ENCODE measurements around the gene NUP93.

DNA sequence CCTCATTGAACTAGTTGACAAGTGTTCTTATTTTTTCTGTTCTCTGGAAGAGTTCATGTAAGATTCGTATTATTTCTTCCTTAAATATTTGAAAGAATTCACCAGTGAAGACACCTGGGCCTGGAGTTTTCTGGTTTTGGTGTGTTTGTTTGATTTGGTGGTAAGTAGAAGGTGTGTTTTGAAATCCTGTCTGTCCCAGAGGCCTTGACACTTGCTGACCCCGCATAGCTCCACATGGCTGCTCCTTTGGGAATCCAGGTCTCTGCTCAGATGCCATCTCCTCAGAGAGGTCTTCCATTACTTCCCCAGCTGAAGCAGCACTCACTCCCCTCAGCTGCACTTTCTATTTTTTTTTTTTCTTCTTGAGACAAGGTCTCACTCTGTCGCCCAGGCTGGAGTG, 5.7 kb upstream of the NUP93 start:
- TF ChIP-seq, protein P1, sequence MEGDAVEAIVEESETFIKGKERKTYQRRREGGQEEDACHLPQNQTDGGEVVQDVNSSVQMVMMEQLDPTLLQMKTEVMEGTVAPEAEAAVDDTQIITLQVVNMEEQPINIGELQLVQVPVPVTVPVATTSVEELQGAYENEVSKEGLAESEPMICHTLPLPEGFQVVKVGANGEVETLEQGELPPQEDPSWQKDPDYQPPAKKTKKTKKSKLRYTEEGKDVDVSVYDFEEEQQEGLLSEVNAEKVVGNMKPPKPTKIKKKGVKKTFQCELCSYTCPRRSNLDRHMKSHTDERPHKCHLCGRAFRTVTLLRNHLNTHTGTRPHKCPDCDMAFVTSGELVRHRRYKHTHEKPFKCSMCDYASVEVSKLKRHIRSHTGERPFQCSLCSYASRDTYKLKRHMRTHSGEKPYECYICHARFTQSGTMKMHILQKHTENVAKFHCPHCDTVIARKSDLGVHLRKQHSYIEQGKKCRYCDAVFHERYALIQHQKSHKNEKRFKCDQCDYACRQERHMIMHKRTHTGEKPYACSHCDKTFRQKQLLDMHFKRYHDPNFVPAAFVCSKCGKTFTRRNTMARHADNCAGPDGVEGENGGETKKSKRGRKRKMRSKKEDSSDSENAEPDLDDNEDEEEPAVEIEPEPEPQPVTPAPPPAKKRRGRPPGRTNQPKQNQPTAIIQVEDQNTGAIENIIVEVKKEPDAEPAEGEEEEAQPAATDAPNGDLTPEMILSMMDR (optimal IDR thresholded peaks at IDR 0.05 in 1 of 3, IDR thresholded peaks at IDR 0.05 in 1 of 3, conservative IDR thresholded peaks at IDR 0.05 in 1 of 3; ENCODE audit: extremely low read depth in 1 of 3, insufficient read depth in 2 of 3, low read length in 3 of 3) = no peak
- no peak for TF ChIP-seq EZH2 (IDR thresholded peaks at IDR 0.05; ENCODE audit: low read length)

Measured in keratinocyte (primary cell).